ENCODE measurements around the gene LEKR1.

DNA sequence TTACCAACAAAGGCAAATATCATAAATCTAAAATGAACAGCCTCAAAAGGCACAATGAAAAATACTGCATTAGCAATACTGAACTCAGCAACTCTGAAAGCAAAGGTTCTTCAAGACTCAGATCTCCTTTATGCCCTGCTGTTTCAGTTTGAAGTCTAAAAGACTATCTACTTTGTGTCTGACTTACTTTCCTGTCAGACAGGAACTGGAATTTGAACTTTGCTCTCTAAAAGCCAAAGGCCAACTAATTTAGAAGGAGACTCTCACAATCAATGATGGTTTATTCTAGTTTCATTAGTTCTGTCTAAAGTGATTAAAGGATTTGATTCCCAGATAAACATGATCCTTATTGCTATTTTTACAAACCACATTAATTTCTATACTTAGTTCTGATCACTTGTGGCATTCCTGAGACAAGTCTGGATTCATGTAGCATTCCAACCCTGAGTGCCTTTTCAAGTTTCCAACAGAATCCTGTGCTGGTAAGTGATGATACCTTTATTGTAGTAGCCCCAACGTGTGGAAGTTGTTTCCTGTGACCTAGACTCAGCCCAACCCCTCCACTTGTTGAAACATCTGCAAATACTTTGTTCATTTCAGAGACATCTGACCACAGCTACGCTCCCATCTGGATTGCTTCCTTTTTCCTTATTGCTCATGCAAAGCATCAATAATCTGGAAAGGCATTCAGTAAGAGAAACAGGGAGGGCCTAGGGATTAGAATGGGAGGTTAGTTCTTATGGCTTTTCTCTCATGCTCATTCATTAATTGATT lies 14.9 kb upstream of the LEKR1 start:
- TF ChIP-seq, protein P1, sequence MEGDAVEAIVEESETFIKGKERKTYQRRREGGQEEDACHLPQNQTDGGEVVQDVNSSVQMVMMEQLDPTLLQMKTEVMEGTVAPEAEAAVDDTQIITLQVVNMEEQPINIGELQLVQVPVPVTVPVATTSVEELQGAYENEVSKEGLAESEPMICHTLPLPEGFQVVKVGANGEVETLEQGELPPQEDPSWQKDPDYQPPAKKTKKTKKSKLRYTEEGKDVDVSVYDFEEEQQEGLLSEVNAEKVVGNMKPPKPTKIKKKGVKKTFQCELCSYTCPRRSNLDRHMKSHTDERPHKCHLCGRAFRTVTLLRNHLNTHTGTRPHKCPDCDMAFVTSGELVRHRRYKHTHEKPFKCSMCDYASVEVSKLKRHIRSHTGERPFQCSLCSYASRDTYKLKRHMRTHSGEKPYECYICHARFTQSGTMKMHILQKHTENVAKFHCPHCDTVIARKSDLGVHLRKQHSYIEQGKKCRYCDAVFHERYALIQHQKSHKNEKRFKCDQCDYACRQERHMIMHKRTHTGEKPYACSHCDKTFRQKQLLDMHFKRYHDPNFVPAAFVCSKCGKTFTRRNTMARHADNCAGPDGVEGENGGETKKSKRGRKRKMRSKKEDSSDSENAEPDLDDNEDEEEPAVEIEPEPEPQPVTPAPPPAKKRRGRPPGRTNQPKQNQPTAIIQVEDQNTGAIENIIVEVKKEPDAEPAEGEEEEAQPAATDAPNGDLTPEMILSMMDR (IDR thresholded peaks at IDR 0.05): no peak
- no peak for TF ChIP-seq POLR2A (IDR thresholded peaks at IDR 0.05)
